ENCODE measurements around the gene DUSP14.

DNA sequence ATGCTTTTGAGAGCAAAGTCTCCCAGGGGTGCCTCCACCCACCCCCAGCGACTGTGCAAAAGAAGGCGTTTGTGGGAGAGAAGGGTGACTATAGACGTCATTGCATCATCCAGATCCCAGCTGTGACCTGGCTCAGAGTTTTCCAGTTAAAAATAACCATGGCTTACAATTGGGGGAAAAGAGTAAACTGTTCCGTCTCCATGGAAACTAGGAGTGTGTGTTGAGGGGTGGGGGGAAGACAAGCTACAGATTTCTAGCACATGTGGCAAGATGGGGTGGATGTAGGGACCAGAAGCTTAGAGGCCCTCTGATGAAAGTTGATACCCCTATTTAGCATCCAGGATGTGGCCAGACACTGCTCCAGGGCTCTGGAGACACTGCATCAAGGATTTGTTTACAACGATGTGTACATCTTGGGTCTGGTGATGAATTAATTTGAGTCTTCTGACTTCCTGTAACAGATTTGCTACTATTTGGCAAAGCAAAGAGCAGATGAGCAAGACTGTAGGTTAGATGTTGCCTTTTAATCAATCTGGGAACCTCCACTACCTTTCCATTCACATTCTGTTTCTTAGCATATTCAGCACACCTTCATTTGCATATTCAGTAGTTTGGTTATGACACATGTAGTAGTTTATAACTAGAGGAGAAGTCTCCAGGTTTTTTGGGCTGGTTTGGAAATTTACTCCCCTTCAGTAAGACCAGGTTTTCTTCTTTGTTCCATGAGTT is 6.2 kb upstream of the DUSP14 start:
- TF ChIP-seq POLR2A (IDR thresholded peaks at IDR 0.05; ENCODE audit: low read depth, low read length) (no peak), TAF1 (IDR thresholded peaks at IDR 0.05; ENCODE audit: low read depth, low read length) (no peak), POLR2AphosphoS5 (IDR thresholded peaks at IDR 0.05; ENCODE audit: low read depth, low read length) (no peak), SPI1 (IDR thresholded peaks at IDR 0.05; ENCODE audit: low read depth, low read length) (no peak)
